Non-pigmented ciliary epithelial cell (primary cell): Measurements from ENCODE around the gene WNT5B.

Experiments
- DNase-seq: peaks from one replicate; pipeline ENCODE4 v3.0.0-alpha.2; 2010; ENCODE audit warnings: low read depth

Gene WNT5B

DNA sequence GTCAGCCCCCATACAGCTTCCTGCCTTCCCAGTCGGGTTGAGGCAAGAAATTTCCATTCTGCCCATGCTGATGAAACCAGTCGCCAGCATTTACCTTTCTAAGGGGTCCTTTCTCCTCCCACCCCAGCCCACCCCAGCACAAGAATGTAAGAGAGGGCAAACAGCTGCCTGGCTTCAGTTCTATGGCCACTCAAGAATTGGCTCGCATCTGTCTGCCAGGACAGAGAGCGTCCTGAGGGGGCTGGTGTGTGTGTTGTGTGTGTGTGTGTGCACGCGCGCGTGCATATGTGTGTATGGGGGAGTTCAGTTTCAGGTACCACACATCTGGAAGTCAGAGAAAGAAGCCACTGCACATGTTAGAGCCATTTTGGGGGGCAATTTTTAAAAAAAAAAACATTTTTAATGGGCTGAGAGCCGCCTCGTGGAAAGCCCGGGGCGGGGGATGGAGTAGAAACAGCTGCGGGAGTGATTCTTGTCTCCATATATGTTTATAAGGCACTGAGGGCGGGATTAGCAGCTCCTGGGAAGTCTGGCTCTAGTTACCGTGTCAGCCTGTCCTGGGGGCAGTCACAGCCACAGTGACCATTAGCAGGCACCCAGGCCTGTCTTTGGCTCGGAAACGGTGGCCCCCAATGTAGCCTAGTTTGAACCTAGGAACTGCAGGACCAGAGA, at the start of gene WNT5B:
Gene WNT5B, plus strand, starts transcription at position 566 of the 672 bp plus-strand sequence. CDS start 2,124 bp downstream, outside the sequence.
- no peak for DNase-seq

DNA sequence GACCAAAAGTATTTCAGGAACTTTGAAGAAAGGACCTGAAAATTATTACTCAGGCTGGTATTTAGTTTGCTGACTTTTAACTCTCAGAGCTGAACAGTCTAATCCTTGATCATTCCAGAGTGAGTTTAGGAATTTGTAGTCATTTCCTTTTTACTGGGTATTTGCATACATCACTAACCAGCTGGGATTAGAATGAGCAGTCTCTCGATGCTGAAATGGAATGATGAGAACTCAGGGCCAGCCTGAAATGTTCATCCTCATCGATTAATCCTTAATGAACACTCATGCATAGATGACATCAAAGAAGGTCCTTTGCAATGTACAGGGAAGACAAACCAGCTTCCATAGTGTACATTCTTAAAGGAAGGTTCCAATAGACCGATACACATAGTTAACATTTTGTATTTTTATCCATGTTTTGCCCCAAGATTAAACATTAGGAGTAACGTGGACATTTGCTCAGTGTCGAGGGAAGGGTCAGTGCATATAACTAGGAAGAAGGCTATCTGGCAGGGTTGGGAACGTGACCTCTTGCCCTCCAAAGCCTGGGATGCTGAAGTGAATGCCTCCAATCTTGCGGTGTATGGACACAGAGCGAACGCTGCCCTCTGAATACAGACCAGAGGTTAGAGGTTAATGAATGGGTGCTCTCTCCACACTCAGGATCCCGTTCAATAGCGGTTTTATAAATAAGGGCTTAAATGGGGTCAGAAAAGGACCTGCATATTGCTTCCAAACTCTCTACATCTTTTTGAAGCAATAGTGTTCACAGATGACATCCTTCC, 49.2 kb upstream of the WNT5B start:
- DNase-seq: no peak

DNA sequence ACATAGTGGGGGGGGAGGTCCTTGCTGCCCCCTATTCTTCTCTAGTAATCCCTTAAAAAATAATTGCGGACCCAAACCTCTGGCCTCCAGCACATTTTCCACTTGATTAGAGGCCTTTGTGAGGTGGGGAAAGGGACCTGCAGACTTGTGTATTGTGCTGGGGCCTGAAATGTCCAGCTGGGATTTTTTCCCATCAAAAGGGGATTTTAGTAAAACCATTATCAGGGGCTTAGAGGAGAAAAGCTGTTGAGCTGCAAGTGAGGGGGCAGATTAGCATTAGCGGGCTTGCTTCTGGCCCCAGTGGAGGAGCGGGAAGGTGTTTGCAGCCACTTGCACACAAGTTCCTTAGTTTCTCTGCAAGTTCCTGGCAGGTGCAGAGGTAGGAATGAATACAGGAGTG, 48.5 kb upstream of the WNT5B start:
- no peak for DNase-seq

DNA sequence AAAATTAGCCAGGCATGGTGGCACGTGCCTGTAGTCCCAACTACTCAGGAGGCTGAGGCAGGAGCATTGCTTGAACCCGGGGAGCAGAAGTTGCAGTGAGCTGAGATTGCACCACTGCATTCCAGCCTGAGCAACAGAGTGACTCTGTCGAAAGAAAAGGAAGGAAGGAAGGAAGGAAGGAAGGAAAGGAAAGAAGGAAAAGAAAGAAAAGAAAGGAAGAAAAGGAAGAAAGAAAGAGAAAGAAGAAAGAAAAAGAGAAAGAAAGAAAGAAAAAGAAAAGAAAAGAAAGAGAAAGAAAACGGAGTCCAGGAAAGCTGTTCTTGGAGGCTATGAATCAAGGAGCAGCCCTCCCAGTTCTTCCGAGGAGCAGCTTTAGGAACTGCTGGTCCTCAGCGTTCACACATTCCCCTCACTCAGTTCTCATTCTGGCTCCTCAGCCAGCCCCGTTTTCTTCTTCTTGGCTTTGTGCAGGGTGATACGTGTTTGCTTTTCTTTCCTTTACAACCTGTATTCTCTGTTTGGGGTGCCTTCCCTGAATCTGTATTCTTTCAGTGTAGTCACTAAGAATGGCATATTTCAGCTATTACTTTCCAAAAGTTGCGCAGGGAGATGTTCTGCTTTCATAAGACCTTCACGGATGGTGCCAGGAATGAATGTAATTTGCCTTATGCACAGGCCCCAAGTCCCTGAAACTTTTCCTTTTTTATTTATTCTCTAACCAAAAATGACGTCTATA, 46.9 kb upstream of the WNT5B start:
- no peak for DNase-seq

DNA sequence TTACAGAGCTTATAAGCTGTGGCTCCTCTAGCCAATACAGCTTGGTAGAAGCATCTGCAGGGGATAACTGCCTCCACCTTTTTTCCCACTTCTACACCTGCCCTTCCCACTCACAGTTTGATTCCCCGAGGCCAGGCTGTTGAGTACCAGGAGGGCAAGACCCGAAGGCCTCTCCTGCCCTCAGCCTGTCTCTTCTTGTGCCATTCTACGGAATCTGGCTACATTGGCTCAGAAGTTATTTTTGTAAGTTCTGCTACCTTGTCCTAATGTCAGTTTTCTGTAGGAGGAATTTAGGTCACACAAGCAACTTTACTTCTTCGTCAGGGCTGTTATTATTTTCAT, 46.4 kb upstream of the WNT5B start:
- DNase-seq: no peak

DNA sequence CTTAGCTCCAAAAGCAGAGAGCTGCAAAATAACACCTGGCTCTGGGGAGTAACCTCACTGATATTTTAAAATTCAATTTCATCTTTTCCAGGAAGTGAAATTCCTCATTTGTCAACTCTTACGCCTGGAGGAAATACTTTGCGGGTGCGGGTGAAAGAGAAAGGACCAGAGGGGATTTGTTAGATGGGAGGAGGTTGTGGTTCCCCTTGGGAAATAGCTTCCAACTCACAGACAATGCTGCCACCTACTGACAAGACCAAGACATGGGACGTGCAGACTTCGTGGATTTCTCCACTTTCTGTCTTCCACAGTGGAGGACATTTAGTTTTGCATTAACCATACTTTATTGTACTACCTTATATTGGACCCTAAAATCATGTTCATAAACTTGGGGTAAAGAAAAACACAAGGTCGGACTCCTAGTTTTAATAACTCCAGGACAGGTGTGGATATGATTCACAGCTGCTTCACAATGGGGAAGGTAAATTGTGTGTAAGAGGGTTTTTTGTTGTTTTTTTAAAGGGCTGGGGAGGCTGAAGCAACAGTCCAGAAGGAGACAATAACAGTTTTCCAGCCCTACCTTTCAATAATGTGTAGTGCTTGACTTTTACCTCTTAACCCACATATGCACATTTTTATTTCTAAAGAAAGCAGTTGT, 45.5 kb upstream of the WNT5B start:
- DNase-seq: peak; percentile 79

DNA sequence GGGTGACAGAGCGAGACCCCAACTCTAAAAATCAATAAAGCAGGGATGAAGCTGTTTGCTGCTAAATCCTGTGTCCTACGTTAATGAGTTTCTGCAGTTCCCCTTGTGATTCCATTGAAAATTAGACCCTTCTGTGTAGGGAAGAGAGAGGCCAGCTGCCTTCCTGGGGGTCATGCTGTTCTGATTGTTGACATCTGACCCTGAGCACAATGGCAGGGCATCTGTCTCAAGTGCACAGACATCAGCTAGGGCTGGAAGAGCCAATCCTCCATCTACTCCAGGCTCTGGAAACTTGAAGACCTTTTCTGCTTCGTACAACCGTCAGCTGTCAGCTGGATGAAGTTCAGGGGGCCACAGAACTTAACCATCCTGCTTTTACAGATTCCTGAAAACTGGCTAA, 44.7 kb upstream of the WNT5B start:
- no peak for DNase-seq

DNA sequence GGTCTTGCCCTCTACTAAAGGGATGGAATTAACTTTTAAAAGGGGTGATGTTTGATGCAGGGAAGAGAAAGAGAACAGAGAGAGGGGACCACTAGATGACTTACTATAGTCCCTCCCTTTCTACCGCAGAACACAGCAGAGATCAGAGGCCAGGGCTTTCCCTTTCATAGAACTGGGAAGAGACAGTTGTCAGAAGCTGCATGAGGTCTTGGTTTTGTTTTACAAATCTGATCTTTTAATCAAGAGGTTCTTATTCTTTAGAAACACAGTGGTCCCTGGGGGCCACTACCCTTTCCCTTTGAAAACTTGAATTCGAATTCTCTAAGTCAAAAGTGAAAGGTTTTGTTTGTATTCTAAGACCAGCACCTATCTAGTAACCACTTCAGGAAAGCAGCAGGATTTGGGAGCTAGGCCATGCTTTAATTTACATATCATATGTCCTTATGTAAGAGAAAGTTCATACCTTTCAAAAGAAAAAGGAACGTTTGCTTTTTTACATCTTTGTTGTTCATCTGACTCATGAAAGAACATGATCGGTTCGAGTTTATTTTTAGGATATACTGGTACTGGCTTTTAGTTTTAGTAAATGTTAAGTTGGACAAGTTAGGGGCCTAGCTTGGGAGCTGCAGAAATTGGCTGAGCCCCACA, 41.0 kb upstream of the WNT5B start:
- no peak for DNase-seq

DNA sequence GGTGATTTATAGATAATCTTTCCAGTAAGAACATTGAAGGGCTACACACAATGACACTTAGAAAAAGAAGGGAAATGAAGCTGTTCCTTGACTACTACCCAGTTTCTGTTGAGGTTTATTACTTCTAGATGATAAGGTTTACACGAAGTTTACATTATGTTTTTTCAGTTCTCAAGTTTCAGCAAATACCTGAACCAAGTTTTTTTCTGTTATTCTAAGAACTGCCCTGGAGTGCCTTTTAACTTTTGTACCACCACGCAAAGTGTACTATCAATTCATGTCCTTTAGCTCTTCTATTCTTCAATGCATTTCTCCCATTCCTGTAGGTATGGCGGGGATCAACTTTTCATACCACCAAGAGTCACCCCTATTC, 40.5 kb upstream of the WNT5B start:
- DNase-seq: no peak

DNA sequence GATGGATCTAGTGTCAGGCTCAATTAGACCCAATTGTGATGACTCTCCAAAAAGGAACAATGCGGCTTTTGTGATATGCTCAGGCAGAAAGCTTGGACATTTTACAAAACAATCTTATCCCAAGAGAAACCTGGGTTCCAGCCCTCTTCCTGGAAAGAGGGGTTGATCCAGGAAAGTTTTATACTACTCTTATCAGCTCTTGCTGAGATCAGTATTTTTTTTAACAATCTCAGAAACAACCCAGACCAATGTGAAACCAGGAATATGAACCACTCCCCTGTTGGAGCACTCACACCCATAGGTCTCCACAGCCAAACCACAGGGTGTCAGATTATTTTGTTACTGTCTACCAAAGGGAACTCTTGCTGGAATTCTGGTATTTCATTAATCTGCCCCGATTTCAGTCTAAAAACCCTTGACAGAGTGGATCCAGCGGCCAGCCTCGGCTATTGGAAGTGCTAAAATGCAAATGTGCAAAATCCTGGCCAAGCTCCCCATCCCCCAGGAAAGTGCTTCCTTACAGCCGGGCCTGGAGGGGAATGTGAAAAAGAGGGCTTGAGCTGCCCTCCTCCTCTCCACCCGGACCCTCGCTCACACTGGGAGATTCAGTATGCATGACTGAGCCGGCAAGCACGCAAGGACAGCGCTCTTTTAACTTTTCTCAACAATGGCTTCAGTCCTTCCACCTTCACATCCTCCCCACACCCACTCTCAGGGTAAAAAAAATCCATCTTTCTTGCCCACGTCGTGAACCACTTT, 38.6 kb upstream of the WNT5B start:
- no peak for DNase-seq

DNA sequence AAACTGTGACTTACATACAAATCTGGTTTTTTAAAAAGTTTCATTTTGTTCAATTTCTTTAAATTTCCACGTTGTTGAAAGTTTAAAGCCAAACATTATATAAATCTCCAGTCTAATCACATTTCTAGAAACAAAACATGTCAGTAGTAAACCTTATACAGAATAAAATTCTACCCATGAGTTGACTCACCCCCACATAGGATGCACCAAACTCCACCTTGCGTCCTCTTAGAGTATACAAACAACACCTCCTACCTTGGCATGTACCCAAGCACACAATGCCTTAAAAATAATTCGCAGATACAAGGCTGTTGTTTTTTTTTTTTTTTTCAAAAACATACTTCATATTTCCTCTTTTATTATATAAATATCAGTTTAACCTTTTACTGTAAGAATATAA, 38.0 kb upstream of the WNT5B start:
- DNase-seq: no peak

DNA sequence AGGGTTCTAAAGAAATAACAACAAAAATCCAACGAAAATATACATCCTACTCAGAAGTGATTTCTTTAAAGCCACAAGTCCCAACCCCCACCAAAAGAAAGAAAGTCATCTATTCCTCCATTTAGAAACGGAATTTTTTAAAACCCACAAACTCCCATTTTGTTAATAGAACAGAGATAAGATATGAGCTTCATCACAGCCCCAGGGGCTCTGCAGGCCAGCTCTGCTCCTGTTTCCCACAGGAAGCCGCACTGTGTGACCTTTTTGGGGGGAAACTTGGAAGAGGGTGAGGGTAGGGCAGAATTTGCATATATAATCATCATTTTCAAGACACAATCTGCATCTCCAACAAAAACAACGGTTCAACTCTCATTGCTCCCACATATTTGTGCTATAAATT, 37.5 kb upstream of the WNT5B start:
- no peak for DNase-seq

DNA sequence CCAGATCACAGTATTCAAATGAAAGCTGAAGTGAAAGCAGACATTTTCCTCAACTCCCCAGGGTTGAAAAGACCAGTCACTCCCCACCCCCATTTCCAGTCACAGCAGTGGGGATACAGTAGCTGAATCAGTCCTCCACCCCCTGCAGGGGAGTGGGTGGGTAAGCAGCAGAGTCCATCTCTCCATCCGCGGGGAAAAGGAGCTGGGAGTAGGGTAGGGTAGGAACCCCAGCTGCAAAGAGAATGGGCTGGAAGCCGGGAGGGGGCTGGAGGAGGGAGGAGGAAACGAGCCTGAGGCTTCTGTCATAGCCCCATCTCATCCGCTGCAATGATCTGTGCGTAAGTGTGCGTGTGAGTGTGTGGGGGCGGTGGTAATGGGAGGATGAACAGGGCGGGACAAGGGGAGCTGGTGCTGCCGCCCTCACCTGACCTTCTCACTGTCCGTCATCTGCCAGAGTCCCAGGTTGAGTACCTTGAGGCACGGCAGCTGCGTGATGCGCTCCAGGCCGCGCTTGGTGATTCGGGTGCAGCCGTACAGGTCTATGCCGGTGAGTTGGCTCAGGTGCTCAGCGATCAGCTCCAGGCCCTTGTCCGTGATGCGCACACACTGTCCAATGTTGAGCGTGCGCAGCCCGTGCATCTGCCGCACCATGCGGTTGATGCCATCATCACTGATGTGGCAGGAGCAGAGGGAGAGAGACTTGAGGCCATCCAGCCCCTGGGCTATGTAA, 36.4 kb upstream of the WNT5B start:
- no peak for DNase-seq

DNA sequence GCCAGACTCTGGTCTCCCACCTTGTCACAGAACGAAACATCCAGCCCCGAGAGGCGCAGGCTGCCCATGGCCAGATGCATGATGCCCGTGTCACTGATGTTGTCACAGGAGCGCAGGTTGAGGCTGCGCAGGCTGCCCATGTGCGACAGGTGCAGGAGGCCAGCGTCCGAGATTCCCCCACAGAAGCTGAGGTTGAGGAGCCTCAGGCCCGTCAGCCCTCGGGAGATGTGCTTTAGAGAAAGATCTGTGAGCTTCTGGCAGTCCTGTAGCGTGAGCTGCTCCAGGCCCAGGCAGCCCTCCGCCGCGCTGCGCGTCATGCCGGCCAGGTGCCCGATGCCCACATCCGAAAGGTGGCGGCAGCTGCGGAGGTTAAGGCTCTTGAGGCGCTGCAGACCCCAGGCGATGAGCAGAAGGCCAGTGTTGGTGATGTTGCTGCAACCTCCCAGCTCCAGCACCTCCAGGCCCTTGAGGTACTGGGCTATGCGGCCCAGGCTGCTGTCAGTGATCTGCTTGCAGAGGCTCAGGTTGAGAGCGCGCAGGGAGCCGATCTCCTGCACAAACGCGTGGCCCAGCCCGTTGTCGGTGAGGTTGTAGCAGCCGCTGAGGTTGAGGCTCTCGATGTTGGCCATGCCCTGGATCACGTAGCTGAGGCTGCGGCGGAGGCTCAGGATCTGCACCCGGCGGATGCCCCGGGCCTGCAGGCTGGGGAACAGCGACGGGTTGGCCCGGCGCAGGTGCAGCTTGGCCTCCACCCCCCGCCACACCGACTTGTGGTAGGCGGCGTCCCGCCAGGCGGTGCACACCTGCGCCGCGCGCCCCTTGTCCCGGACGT, 35.6 kb upstream of the WNT5B start:
- no peak for DNase-seq

DNA sequence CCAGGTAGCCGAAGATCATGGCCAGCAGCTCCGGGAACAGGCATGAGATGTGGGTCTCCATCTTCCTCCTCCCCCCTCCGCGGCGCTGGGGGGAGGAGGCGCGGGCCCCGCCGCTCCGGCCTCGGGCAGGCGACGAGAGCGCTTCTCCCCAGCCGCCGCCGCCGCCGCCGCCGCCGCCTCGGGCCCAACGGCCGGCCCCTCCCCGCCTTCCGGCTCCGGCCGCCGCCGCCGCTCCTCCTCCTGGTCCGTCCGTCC, 35.1 kb upstream of the WNT5B start:
- DNase-seq: no peak

DNA sequence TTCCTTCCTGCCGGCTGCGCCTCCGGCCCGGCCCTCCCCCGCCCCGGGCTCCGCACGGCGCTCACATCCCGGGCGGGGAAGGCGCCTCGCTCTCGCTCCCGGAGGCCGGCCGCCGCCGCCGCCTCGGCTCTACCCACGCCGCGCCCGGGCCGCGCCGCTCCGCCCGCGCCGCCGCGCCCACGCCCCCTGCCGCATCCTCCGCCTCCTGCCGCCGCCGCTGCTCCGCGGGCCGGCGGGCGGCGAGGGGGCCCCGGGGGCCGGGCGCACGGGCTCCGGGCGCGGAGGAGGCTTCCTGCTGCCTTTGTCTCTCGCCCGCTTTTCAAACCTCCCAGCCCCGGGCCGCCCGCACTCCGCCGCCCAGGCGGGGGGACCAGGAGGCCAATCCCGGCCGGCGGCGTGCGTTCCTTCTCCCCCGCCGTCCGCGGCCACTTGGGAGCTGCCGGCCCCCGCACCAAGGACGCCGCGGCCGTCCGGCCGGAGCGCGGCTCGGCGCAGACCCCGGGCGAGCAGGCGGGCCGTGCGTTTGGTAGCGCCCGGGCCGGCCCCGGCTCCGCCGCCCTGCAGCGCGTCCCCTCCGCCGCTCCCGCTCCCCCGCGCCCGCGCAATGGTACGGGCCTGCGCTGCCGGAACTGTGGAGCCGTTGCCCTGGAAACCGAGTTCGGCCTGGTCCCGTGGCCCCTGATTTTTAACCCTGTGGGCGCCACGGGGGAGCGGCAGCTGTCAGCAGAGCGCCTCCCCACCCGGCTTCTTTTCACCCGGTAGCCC, 34.6 kb upstream of the WNT5B start, which contains the start of gene FBXL14:
Gene FBXL14, minus strand, starts transcription at position 321 of the 765 bp plus-strand sequence. CDS start 515 bp downstream, outside the sequence.
- no peak for DNase-seq

DNA sequence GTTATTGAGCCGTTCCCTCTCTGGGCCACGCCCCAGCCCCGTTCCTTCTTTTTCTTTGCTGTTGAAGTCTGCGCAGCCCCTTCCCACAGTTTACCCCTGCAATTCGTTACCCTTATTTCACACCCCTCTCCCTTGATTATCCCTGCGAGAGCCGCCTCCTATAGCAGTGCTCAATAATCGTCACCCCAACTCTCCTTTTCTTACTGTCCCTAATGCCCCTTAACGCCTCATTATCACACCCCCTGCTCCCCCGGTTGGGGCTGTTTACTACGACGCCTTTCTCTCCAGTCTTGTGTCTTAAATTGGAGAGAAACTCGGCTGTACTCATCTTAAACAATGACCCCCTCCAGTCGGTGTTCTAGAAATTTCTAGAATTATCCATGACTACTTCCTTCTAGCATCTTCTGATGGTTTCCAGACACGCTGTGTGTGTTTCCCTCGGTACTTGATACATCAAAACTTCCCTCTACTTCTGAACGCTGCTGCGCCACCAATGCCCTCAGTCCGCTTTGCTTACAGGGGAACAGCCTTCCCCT, 33.9 kb upstream of the WNT5B start:
- no peak for DNase-seq

DNA sequence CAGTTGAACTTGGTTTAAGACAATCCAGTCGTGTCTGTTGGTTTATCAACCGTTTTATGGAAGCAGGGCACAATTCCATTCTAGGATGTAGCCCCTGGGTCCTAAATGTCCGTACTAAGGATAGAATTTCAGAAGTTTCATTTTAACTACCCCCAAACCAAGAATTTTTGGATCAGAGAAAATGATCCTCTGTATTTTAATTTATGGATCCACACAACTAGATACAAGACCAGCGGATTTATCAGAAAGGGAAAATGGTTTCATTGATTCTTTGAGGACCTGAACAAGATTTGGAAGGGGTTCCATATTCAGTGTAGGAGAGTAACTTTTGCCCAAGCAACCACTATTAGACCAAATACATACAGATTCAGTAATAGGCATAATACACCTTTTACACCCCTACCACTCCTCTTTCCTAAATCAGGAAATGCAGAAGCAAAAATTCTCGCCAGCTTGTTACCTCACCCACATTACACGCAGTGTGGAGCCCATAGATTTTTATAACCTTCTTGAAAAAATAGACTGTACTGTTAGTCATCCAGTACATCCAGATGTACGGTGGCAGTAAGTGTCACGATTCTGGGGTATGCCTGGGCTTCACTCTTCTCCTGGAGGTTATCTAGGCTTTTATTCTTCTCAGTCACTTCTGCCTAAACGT, 33.2 kb upstream of the WNT5B start:
- DNase-seq: no peak
